GM12878 (cell line): ENCODE results near the gene CCDC91. TPM values are rescaled to one million over a fixed set of nuclear protein-coding genes. Genes with fewer than 3 reads are reported as not detected.

Source experiments
- ATAC-seq: fragments of 200-7000 bp; cut with Tn5 transposase; 3 replicates; pipeline ENCODE4 v1.9.1; 2020; ENCODE audit warnings: mild to moderate bottlenecking, moderate library complexity
- BruUV-seq: library from RNA; stranded (reverse); fragments of 400-500 nt; replicated peaks from 2 replicates; lab custom pipeline; 2021; lab: Mats Ljungman, UMichigan
- CTCF ChIA-PET: fragments of 300-600 bp; sonication (Branson Sonifier 250); formaldehyde crosslinking; extraction: SDS; loops from one replicate; lab custom pipeline; 2021; ENCODE audit warnings: inconsistent platforms; lab: Yijun Ruan, JAX
- POLR2A ChIA-PET: fragments of 350-600 bp; formaldehyde crosslinking; extraction: SDS; loops from one replicate; lab custom pipeline; 2021; ENCODE audit warnings: inconsistent platforms; lab: Charles Lee
- RAD21 ChIA-PET: fragments of 300-600 bp; sonication (Branson Sonifier 250); formaldehyde crosslinking; loops from one replicate; lab custom pipeline; 2023; ENCODE audit warnings: antibody characterized with exemption; ENCODE audit not compliant: unreplicated experiment; lab: Charles Lee
- SMC1A ChIA-PET: fragments of 300-600 bp; sonication (Branson Sonifier 250); formaldehyde crosslinking; loops from one replicate; lab custom pipeline; 2023; ENCODE audit not compliant: unreplicated experiment, uncharacterized antibody; lab: Charles Lee
- DNase-seq: peaks from one replicate; pipeline ENCODE4 v3.0.0-alpha.2; 2011; ENCODE audit warnings: low read depth, low spot score
- FAIRE-seq: peaks from 3 replicates; lab custom pipeline; 2011; peaks lifted over from hg19 to GRCh38; lab: Jason Lieb, UNC
- H2AFZ ChIP-seq: 2 replicates; pipeline ENCODE4 v1.6.0; 2011; ENCODE audit warnings: low read depth, low read length, control low read depth; ENCODE audit not compliant: control insufficient read depth
- H3K27ac ChIP-seq: 2 replicates; pipeline ENCODE4 v1.5.1; 2011; ENCODE audit warnings: control low read depth; ENCODE audit not compliant: control insufficient read depth, insufficient read depth
- H3K27me3 ChIP-seq, 2 experiments: replicated peaks in 1 of 2; 2 replicates each; pipeline versions ENCODE4 v1.6.0 to v1.6.1; 2011; ENCODE audit warnings: low read length in 1 of 2; ENCODE audit not compliant: control insufficient read depth in 2 of 2, insufficient read depth in 2 of 2
- H3K36me3 ChIP-seq, 2 experiments: 2 replicates each; pipeline ENCODE4 v1.5.1; 2011; ENCODE audit warnings: low read length in 1 of 2; ENCODE audit not compliant: control insufficient read depth in 2 of 2, insufficient read depth in 2 of 2
- H3K4me1 ChIP-seq: 2 replicates; pipeline ENCODE4 v1.6.1; 2011; ENCODE audit warnings: mild to moderate bottlenecking, low read length, moderate library complexity, mixed read lengths; ENCODE audit not compliant: control insufficient read depth, insufficient read depth
- H3K4me2 ChIP-seq: 2 replicates; pipeline ENCODE4 v1.6.0; 2011; ENCODE audit warnings: control low read depth; ENCODE audit not compliant: control insufficient read depth, insufficient read depth
- H3K4me3 ChIP-seq: fragments of 200-600 bp; sonication (generic); 2 replicates; pipeline ENCODE4 v1.5.1; 2016
- H3K79me2 ChIP-seq: 2 replicates; pipeline ENCODE4 v1.6.0; 2011; ENCODE audit warnings: low read length; ENCODE audit not compliant: control insufficient read depth, insufficient read depth
- H3K9ac ChIP-seq: 2 replicates; pipeline ENCODE4 v1.8.0; 2011; ENCODE audit warnings: low read length, control low read depth, mixed read lengths; ENCODE audit not compliant: control insufficient read depth, insufficient read depth
- H3K9me3 ChIP-seq: replicated peaks from 3 replicates; pipeline ENCODE4 v1.5.1; 2011; ENCODE audit warnings: mild to moderate bottlenecking, low read length; ENCODE audit not compliant: control insufficient read depth, insufficient read depth
- H4K20me1 ChIP-seq: 2 replicates; pipeline ENCODE4 v1.6.0; 2011; ENCODE audit not compliant: control insufficient read depth, insufficient read depth
- BACH1 ChIP-seq: fragments of 450-650 bp; IDR thresholded peaks from 2 replicates; pipeline ENCODE4 v1.6.1; 2017; ENCODE audit warnings: mild to moderate bottlenecking, borderline replicate concordance
- CBX3 ChIP-seq: fragments of 200-600 bp; sonication (generic); IDR thresholded peaks from 2 replicates; pipeline ENCODE4 v1.6.1; 2016; ENCODE audit warnings: low read depth, borderline replicate concordance
- EED ChIP-seq: sonication (generic); IDR thresholded peaks from 2 replicates; pipeline ENCODE4 v1.6.1; 2016; ENCODE audit warnings: antibody characterized with exemption, low read depth
- EGR1 ChIP-seq, 2 experiments: IDR thresholded peaks; 1 replicate in 1 of 2; 2 replicates in 1 of 2; pipeline ENCODE4 v1.6.1; 2011 to 2012; ENCODE audit warnings: low read depth in 2 of 2, low read length in 2 of 2, borderline replicate concordance in 1 of 2, mild to moderate bottlenecking in 1 of 2, moderate library complexity in 1 of 2
- EZH2 ChIP-seq: IDR thresholded peaks from 2 replicates; pipeline ENCODE4 v1.6.1; 2012; ENCODE audit warnings: low read depth, mild to moderate bottlenecking, control low read depth, inconsistent platforms, low read length, borderline replicate concordance; ENCODE audit not compliant: control insufficient read depth
- FOXM1 ChIP-seq: IDR thresholded peaks from 2 replicates; pipeline ENCODE4 v1.6.1; 2012; ENCODE audit warnings: low read depth, mild to moderate bottlenecking, inconsistent platforms, low read length, moderate library complexity
- HDAC2 ChIP-seq: fragments of 200-600 bp; sonication (generic); IDR thresholded peaks from 2 replicates; pipeline ENCODE4 v1.6.1; 2017
- MEF2A ChIP-seq: IDR thresholded peaks from 2 replicates; pipeline ENCODE4 v1.6.1; 2011; ENCODE audit warnings: low read depth, mild to moderate bottlenecking, low read length, moderate library complexity; ENCODE audit not compliant: insufficient read depth
- MEF2B ChIP-seq: fragments of 450-650 bp; IDR thresholded peaks from 2 replicates; pipeline ENCODE4 v1.6.1; 2018; ENCODE audit warnings: mild to moderate bottlenecking, moderate library complexity; ENCODE audit not compliant: partially characterized antibody, poor library complexity, severe bottlenecking
- PML ChIP-seq: IDR thresholded peaks from 2 replicates; pipeline ENCODE4 v1.6.1; 2012; ENCODE audit warnings: low read length, inconsistent platforms
- RAD21 ChIP-seq: IDR thresholded peaks from 2 replicates; pipeline ENCODE4 v1.6.1; 2011; ENCODE audit warnings: mild to moderate bottlenecking, low read depth, low read length, moderate library complexity; ENCODE audit not compliant: insufficient read depth
- RAD51 ChIP-seq: fragments of 450-650 bp; IDR thresholded peaks from 2 replicates; pipeline ENCODE4 v1.6.1; 2016; ENCODE audit warnings: moderate library complexity, mild to moderate bottlenecking, inconsistent platforms
- RBBP5 ChIP-seq: fragments of 200-600 bp; sonication (generic); conservative IDR thresholded peaks from 2 replicates; pipeline ENCODE4 v1.6.1; 2016
- SMARCA5 ChIP-seq: fragments of 450-650 bp; IDR thresholded peaks from 2 replicates; pipeline ENCODE4 v1.6.1; 2017; ENCODE audit warnings: mild to moderate bottlenecking
- ZBTB40 ChIP-seq: fragments of 450-650 bp; IDR thresholded peaks from 2 replicates; pipeline ENCODE4 v1.6.1; 2016; ENCODE audit warnings: mild to moderate bottlenecking, moderate library complexity, borderline replicate concordance
- ZNF274 ChIP-seq: IDR thresholded peaks from one replicate; pipeline ENCODE4 v1.8.0; 2011; ENCODE audit not compliant: insufficient read length, insufficient read depth
- WGBS: methylation state at CpG from one replicate; pipeline ENCODE4 v1.1.6; 2016; ENCODE audit warnings: low lambda C conversion rate; ENCODE audit not compliant: insufficient replicate concordance, insufficient coverage; ENCODE audit errors: missing lambda C conversion rate; 5-methylcytosine and 5-hydroxymethylcytosine counted together
- in situ Hi-C: fragments of 300-500 bp; cut with MboI; formaldehyde crosslinking; loops from 9 replicates; pipeline ENCODE4 v1.14.3; 2018; ENCODE audit warnings: mixed read lengths
- intact Hi-C: fragments of 100-400 bp; cut with micrococcal nuclease; formaldehyde crosslinking; loops from one replicate; pipeline ENCODE4 v1.14.2; 2022; ENCODE audit not compliant: unreplicated experiment
- polyA plus RNA-seq, 11 experiments: library from polyadenylated mRNA; depleted of rRNA in 4 of 11; unstranded in 6 of 11; stranded (reverse) in 5 of 11; fragments of >200 nt; fragmentation: Nextera tagmentation in 4 of 11; fragmentation: Illumina TruSeq in 1 of 11; extraction: Ambion mirVana in 4 of 11; extraction: Trizol in 1 of 11; gene quantifications; 1 replicate in 1 of 11; 2 replicates in 10 of 11; pipeline versions ENCODE4 v1.2.1 to v1.2.3, GENCODE V29; 2011 to 2016; ENCODE audit warnings: inconsistent platforms in 2 of 11, missing spikeins in 2 of 11, low read depth in 1 of 11
- total RNA-seq, 4 experiments: library from RNA; depleted of rRNA in 3 of 4; stranded (reverse); fragments of >200 nt in 3 of 4; fragmentation: Illumina TruSeq in 1 of 4; extraction: Trizol in 1 of 4; gene quantifications; 2 replicates each; pipeline versions ENCODE4 v1.2.1 to v1.2.3, GENCODE V29; 2013 to 2021
- TF ChIP-seq, protein P1 (sequence below), 3 experiments: IDR thresholded peaks in 2 of 3; conservative IDR thresholded peaks in 1 of 3; 2 replicates each; pipeline ENCODE4 v1.5.1; 2011; ENCODE audit warnings: low read depth in 3 of 3, low read length in 3 of 3, mild to moderate bottlenecking in 3 of 3, control low read depth in 2 of 3, moderate library complexity in 2 of 3, inconsistent platforms in 1 of 3, mixed read lengths in 1 of 3; ENCODE audit not compliant: control insufficient read depth in 2 of 3, insufficient read depth in 1 of 3; ENCODE audit errors: extremely low read depth in 1 of 3

The CCDC91 gene
- total and polyA plus RNA-seq, 10 of the 15 experiments (the other 5 are each of a cell fraction or from before 2014, with no cell fraction given) = 6.1 to 24.9 (median 16.5) TPM

GRCh38 chr12:28202374-28203130, 12.3 kb downstream of the CCDC91 start (continued):
- TF ChIP-seq RBBP5 = no peak
- TF ChIP-seq EZH2 = no peak
- TF ChIP-seq RAD21 = no peak
- TF ChIP-seq ZNF274 = no peak
- TF ChIP-seq EED = no peak

- Histone ChIP-seq H3K9me3 (no peaks in the 10 kb centered on the region; the same call in none of the 3 replicates), H2AFZ (no peak overlapping the region), H3K4me1 (no peaks in the 10 kb centered on the region)
- ATAC-seq = no peak
- 95% methylated on average over 1 of the region's 1 CpG for WGBS
- SMC1A ChIA-PET = interaction anchor here (1.0 to 2.0 kb wide), 5 partner anchors 9 to 20 kb away, joined by 3 to 7 read pairs (median 3); no protein-coding TSS in a partner anchor
- no peak for DNase-seq
- TF ChIP-seq SMARCA5 (no peak), BACH1 (no peak), MEF2B (no peak), EGR1 (IDR thresholded peaks at IDR 0.05; ENCODE audit: borderline replicate concordance in 1 of 2, low read depth in 2 of 2, low read length in 2 of 2) (no peak), CBX3 (no peak), MEF2A (no peak), PML (no peak), RAD51 (no peak), HDAC2 (no peak), RBBP5 (no peak), ZBTB40 (no peak), FOXM1 (no peak)
- TF ChIP-seq, protein P1, sequence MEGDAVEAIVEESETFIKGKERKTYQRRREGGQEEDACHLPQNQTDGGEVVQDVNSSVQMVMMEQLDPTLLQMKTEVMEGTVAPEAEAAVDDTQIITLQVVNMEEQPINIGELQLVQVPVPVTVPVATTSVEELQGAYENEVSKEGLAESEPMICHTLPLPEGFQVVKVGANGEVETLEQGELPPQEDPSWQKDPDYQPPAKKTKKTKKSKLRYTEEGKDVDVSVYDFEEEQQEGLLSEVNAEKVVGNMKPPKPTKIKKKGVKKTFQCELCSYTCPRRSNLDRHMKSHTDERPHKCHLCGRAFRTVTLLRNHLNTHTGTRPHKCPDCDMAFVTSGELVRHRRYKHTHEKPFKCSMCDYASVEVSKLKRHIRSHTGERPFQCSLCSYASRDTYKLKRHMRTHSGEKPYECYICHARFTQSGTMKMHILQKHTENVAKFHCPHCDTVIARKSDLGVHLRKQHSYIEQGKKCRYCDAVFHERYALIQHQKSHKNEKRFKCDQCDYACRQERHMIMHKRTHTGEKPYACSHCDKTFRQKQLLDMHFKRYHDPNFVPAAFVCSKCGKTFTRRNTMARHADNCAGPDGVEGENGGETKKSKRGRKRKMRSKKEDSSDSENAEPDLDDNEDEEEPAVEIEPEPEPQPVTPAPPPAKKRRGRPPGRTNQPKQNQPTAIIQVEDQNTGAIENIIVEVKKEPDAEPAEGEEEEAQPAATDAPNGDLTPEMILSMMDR (IDR thresholded peaks at IDR 0.05 in 2 of 3, conservative IDR thresholded peaks at IDR 0.05 in 1 of 3; ENCODE audit: control insufficient read depth in 2 of 3, extremely low read depth in 1 of 3, insufficient read depth in 1 of 3, low read depth in 3 of 3, low read length in 3 of 3) = no peak
- TF ChIP-seq, all 136 proteins: peak for 0
- POLR2A ChIA-PET = no interaction called here
- CTCF ChIA-PET = no interaction called here
- no peak overlapping the region for H3K4me3 ChIP-seq
- FAIRE-seq = no peak
- no peak overlapping the region for H3K4me2 ChIP-seq
- H3K9ac ChIP-seq = no peak overlapping the region
- BruUV-seq = no TSS peak
- RAD21 ChIA-PET = no interaction called here
- in situ Hi-C loops = no loop called here
- H3K27ac ChIP-seq = no peak overlapping the region
- H4K20me1 ChIP-seq = no peaks in the 10 kb centered on the region
- H3K27me3 ChIP-seq = no peaks in the 10 kb centered on the region
- no peaks in the 10 kb centered on the region for H3K79me2 ChIP-seq
- H3K36me3 ChIP-seq = no peaks in the 10 kb centered on the region; a peak in 2 of 4 replicates
- intact Hi-C loops = no loop called here
Measured at GRCh38 chr12:28209782-28210181, 19.5 kb downstream of the CCDC91 start.
